Lung microvascular endothelial cell (primary cell): ENCODE results near the gene ASB10. TPM values are rescaled to one million over a fixed set of nuclear protein-coding genes. Genes with fewer than 3 reads are reported as not detected.

Source experiments
- DNase-seq, 2 donors: peaks; one replicate each; pipeline versions ENCODE4 v3.0.0 to v3.0.0-alpha.2; 2010; ENCODE audit warnings: low read depth in 2 of 2
- total RNA-seq: library from RNA; depleted of rRNA; stranded (reverse); fragments of >200 nt; gene quantifications from 2 replicates; pipeline ENCODE4 v1.2.1, GENCODE V29; 2014

ASB10 gene
- total RNA-seq, 1 donor from 2014 or later, result not detected

GRCh38 chr7:151166629-151167196 lies 20.3 kb downstream of the ASB10 start:
- no peak for DNase-seq

DNA sequence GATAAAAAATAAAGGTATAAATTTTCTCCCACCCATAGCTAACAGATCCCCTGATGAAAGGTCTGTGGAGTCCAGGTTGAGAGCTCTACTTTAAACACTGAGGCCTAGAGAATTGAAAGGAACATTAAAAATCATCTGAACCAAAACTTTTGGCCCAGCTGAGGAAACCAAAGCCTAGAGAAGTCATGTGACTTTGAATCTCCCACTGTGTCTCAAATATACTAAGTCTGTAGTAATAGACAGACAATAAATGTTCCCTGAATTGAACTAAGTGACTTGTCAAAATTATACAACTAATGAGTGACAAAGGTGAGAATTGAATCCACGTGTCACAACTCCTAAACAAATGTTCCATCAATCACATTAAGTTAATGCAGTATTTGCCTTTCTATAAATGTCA lies 25.3 kb downstream of the ASB10 start:
- no peak for DNase-seq

GRCh38 chr7:151157645-151158329 lies 29.3 kb downstream of the ASB10 start:
- DNase-seq, result no peak

DNA sequence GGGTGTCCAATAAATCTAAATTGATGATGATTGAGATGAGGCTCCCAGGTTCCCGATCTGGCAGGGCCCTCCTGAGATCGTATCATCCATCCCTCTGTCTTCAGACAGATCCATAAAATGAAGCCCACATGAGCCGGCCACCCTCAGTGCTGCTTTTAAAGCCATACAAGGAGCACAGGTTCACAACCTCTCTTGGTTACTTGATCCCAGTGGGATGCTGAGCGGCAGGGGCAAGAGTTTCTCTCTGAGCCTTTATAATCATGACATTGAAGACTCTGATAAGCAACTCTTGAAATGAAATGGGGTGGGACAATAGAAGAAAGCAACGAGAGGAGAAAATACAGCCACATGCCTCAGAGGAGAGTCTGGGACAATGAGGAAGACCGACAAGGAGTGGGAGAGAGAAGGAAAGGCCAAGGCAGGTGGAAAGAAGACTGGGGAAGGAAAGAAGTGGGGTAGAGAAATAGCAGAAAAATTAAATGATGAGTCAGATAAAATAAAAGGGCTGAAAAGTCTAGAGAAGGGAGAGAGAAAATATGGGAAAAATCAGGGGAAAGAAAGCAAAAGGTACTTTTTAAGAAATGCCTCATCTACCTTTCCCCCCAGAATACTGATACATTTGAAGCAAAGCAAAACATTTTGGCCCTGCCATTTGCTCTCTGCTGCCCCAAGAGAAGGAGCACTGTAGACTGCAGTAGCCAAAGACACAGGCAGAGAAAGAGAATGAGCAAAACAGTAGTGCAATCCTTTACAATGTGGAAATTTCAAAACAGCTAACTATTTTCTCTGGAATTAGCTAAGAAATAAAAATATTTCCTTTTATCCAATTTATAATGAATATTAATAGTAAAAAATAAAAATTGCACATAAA lies 34.2 kb downstream of the ASB10 start:
- DNase-seq, result no peak

GRCh38 chr7:151150388-151150787 lies 36.7 kb downstream of the ASB10 start:
- DNase-seq, result no peak

DNA sequence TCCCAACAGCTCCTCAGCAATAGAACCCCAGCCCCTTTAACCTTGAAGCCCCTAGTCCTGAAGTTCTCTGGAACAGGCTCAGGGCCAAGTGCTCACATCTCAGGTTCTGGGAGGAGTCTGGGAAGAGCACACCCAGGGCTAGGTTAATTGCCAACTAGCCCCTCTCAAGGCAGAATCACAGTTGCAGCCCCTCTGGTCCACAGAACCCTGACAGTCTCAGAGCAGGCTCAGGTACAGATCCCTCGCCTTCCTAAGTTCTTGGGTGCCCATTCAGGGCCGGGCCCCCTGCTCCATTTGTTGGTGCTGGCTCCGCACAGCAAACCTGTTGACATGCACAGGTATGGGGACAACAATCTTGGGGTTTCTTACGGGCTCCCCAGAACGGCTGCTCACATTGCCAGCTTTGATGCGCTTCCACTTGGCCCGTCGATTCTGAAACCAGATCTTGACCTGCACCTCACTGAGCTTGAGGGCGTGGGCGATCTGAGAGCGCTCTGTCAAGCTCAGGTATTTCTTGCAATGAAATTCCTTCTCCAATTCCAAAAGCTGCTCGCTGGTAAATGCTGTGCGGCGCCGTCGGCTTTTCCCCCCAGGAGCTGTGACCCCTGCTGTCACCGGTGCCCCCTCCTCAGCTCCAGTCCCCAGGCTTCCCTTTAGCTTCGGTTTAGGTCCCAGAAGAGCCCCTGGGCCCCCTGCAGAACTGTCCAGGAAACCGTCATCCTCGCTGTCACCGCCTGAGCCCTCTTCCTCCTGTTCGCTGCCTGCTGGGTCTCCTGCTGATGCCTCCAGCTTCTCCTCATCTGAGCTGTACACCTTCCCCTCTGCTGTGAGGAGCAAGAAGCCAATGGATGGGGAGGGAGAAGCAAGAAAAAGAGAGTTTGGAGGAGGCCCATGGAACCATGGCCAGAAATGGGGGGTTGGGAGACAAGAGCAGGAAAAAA lies 38.5 kb downstream of the ASB10 start:
- no peak for DNase-seq

DNA sequence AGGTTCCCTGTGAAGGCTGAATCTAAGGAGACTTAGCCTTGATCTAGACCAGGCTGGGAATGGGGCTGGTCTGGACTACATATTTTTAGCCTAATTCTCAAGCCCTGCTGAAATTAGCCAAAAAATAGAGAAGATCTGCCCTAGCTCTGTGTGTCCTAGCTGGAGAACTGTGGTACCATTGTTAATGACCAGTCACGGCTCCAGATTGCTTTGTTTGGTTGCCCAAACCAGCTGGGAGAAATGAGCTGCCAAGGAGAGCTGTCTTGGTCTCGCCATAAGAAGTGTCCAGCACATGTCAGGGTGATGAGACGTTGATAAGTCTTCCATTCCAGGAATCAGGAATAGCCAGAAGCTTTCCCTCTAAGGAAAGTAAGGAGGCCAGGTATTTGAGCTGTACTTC lies 40.3 kb downstream of the ASB10 start:
- no peak for DNase-seq

GRCh38 chr7:151144387-151144786 lies 42.7 kb downstream of the ASB10 start:
- no peak for DNase-seq

DNA sequence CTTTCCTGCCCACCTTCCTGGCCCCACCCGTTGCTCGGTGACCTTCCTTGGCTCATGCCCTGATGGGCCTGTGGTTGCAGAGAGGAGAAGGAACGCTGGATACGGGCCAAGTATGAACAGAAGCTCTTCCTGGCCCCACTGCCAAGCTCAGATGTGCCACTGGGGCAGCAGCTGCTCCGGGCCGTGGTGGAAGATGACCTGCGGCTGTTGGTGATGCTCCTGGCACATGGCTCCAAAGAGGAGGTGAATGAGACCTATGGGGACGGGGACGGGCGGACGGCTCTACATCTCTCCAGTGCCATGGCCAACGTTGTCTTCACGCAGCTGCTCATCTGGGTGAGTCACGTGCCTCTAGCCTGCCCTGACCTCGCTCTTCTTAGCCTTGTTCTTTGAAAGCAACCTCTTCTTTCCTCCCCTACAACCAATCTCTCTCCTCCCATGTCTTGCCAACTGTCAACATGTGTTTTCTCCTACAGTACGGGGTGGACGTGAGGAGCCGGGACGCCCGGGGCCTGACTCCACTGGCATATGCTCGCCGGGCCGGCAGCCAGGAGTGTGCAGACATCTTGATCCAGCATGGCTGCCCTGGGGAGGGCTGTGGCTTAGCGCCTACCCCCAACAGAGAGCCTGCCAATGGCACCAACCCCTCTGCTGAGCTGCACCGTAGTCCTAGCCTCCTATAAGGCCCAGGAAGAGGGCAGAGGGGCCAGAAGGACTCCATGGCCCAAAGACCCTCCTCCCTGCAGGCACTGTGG lies 43.6 kb downstream of the ASB10 start:
- DNase-seq, result peak in 1 of 2 donors; percentile 37

DNA sequence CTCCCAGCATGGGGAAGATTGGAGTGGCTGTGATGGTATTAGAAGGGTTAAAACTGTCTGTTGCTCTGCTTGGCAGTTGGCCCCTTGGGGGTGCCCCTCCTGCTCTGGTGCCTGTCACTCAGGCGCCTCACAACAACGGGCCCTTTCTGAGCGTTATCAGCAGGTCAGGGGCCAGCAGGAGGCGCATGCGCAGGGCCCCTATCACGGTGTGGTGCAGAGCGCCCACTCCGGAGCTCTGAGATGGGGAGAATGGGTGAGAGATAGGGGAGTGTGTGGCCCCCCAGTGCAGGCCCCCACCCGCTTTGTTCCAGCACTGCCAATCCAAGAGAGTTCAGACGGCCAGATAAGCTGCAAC lies 44.4 kb downstream of the ASB10 start:
- DNase-seq, result no peak

GRCh38 chr7:151141855-151142685 lies 45.0 kb downstream of the ASB10 start:
- DNase-seq, result no peak

GRCh38 chr7:151141311-151141854 lies 45.7 kb downstream of the ASB10 start:
- DNase-seq, result no peak

GRCh38 chr7:151140826-151141225 lies 46.2 kb downstream of the ASB10 start:
- no peak for DNase-seq

- DNase-seq, result no peak
Measured at GRCh38 chr7:151139791-151140190, 47.3 kb downstream of the ASB10 start.

DNA sequence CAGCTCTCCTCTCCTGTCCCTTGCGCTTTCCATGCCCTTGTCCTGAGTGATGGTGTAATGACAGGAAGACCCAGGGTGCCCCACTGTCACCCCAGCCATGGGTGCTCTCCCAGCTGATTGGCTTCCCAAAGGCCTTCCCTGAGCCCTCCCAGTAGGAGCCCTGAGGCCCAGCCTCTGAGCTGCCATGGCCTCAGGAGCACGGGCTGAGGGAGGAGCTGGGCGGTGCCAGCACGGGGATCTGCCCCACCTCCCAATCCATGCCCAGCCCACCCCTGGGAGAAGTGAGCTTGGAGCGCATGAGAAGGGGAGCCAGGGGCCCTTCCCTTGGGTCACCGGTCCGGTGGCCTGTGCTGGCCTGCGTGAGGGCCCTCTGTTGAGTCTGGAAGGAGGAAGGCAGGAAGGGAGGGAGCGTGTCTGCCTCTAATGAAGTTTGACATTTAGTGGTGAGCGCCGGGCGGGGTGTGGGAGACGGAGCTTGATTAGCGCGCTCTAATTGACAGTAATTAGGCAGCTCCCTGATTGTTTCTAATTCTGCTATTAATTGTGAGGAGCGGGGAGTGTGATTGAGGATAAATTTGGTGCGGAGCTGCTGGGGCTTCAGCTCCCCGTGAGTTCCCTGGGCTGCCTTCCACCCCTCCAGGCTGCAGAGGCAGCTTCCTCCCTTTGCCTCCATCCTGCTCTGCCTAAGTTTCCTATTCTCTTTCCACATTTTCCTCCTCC lies 47.8 kb downstream of the ASB10 start:
- DNase-seq, result no peak

- DNase-seq, result no peak
Measured at GRCh38 chr7:151138153-151138851, 48.7 kb downstream of the ASB10 start.

GRCh38 chr7:151137791-151138152 lies 49.3 kb downstream of the ASB10 start:
- DNase-seq, result no peak

DNA sequence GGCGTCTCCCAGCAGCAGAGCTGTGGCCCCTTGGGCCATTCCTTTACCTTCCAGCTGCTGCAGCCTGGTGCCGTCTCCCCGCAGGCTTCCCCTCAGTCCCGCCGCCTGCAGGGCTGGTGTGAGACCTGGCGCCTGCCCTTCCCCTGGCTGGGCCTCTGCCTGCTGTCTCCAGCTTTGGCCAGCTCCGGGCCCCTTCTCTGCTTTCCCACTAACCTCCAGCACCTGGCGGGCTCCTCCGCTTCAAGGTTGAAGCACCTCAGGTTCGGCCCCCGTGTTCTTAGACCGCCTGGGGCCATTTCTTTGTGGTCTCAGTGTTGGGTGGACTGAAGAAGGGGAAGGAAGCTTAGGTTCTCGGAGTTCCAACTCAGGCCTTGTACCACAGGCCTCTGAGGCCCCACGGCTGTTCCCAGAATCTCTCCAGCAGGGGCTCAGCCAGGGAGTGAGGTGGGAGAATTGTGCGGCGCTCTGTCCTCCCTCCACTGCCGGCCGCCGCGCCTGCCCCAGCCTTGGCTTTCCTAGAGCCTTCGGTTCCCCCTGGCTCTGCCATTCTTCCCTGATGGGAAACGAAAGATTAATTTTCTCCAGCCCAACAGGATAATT lies 49.9 kb downstream of the ASB10 start:
- no peak for DNase-seq
